Activated T-cell treated with anti-CD3 and anti-CD28 coated beads, Interleukin-2, amount 50 U/mL, for 72 hours (primary cell): ENCODE results near the gene DIP2C. TPM values are rescaled to one million over a fixed set of nuclear protein-coding genes. Genes with fewer than 3 reads are reported as not detected.

Source experiments
- ATAC-seq, 2 donors: fragments of 150-1000 bp; cut with Tn5 transposase; replicated peaks in 1 of 2; 2 replicates each; pipeline ENCODE4 v1.10.0; 2021; ENCODE audit warnings: moderate library complexity in 2 of 2, mild to moderate bottlenecking in 1 of 2
- DNase-seq, 2 donors: peaks; one replicate each; pipeline ENCODE4 v3.0.0; 2021 to 2022; ENCODE audit warnings: mixed read lengths in 1 of 2
- H3K27ac Mint-ChIP-seq: one replicate; pipeline ENCODE4 v1.8.0; 2022; ENCODE audit warnings: mild to moderate bottlenecking, moderate library complexity, mixed read lengths
- H3K27me3 Mint-ChIP-seq: one replicate; pipeline ENCODE4 v1.8.0; 2022; ENCODE audit warnings: low read depth, mixed read lengths
- H3K36me3 Mint-ChIP-seq, 2 donors: one replicate each; pipeline ENCODE4 v1.8.0; 2022; ENCODE audit warnings: mixed read lengths in 2 of 2, mild to moderate bottlenecking in 1 of 2; ENCODE audit not compliant: insufficient read depth in 2 of 2
- H3K4me1 Mint-ChIP-seq: one replicate; pipeline ENCODE4 v1.8.0; 2022; ENCODE audit warnings: low read depth, mixed read lengths
- H3K4me3 Mint-ChIP-seq, 2 donors: one replicate each; pipeline ENCODE4 v1.8.0; 2022; ENCODE audit warnings: mild to moderate bottlenecking in 2 of 2, mixed read lengths in 2 of 2, moderate library complexity in 2 of 2
- H3K9me3 Mint-ChIP-seq, 2 donors: one replicate each; pipeline ENCODE4 v1.8.0; 2022; ENCODE audit warnings: mixed read lengths in 2 of 2
- total RNA-seq, 2 donors: library from RNA; stranded (reverse); gene quantifications; one replicate each; pipeline ENCODE4 v1.2.3, GENCODE V29; 2022

The DIP2C gene
- total RNA-seq, 2 donors from 2014 or later, result 0.70 to 1.6 TPM

GRCh38 chr10:246431-246830, 443.0 kb downstream of the DIP2C start:
- H3K4me3 Mint-ChIP-seq, result no peak overlapping the region
- no peaks in the 10 kb centered on the region for H3K4me1 Mint-ChIP-seq
- no peaks in the 10 kb centered on the region for H3K9me3 Mint-ChIP-seq
- ATAC-seq, result no peak
- no peak for DNase-seq
- H3K36me3 Mint-ChIP-seq, result peaks cover 9 to 14% of the 10 kb centered on the region in 2 donors
- no peaks in the 10 kb centered on the region for H3K27me3 Mint-ChIP-seq
- no peak overlapping the region for H3K27ac Mint-ChIP-seq

GRCh38 chr10:244227-244626, 445.2 kb downstream of the DIP2C start:
- Mint-ChIP-seq H3K9me3 (no peaks in the 10 kb centered on the region), H3K4me3 (no peak overlapping the region), H3K36me3 (peaks cover 5 to 13% of the 10 kb centered on the region in 2 donors), H3K27me3 (no peaks in the 10 kb centered on the region), H3K27ac (no peak overlapping the region), H3K4me1 (no peaks in the 10 kb centered on the region)
- no peak for DNase-seq
- ATAC-seq, result no peak

DNA sequence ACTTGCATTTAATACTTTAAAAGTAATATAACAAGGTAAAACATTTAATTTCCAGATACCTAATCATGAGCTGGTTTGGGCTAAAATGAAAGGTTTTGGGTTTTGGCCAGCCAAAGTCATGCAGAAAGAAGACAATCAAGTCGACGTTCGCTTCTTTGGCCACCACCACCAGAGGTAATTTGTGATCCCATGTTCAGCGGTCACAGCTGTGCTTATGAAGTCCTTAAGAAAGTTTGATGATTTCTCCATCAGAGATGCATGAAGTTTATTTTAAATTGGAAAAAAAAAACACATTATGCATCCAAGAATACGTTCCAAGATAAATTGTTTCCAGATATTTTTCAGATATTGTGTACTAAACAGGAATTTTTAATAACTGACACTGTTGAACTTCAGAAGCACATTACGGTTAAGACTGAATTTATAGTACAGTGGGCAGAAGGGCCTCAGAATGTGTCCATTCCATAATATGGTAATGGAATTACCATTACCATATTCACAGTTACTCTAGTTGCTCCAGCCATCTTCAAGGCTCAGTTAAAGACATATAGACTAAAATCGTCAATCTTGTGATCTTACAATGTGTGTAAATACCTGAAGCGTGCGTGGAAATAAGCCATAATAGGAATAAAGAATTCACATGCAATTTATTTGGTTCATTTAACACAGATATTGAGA, 447.4 kb downstream of the DIP2C start:
- H3K9me3 Mint-ChIP-seq, result no peaks in the 10 kb centered on the region
- no peak overlapping the region for H3K4me3 Mint-ChIP-seq
- H3K4me1 Mint-ChIP-seq, result no peaks in the 10 kb centered on the region
- DNase-seq (no peak), ATAC-seq (no peak)
- H3K27ac Mint-ChIP-seq, result no peak overlapping the region
- peaks cover 0 to 4% of the 10 kb centered on the region in 2 donors for H3K36me3 Mint-ChIP-seq
- H3K27me3 Mint-ChIP-seq, result no peaks in the 10 kb centered on the region

DNA sequence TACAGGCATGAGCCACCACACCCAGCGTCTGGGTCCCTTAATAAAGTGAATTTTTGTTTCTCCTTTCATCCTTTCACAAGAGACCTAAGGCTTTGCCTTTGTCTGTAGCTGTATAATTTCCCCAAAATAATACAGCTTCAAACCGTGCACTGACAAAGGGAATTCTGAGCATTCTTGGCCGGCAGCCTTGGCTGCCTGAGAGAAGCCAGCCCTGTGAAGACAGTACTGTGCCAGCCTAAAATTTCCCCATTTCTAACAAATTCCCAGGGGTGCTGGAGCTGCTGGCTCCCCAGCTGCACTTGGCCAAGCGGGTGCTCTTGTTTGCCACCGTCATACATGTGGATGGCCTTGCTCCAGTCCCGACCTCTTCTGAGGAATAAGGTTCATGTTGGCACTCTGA, 448.0 kb downstream of the DIP2C start:
- ATAC-seq (no peak), DNase-seq (no peak)
- no peaks in the 10 kb centered on the region for H3K36me3 Mint-ChIP-seq
- H3K4me3 Mint-ChIP-seq, result no peak overlapping the region
- no peaks in the 10 kb centered on the region for H3K27me3 Mint-ChIP-seq
- H3K4me1 Mint-ChIP-seq, result no peaks in the 10 kb centered on the region
- no peaks in the 10 kb centered on the region for H3K9me3 Mint-ChIP-seq
- no peak overlapping the region for H3K27ac Mint-ChIP-seq

DNA sequence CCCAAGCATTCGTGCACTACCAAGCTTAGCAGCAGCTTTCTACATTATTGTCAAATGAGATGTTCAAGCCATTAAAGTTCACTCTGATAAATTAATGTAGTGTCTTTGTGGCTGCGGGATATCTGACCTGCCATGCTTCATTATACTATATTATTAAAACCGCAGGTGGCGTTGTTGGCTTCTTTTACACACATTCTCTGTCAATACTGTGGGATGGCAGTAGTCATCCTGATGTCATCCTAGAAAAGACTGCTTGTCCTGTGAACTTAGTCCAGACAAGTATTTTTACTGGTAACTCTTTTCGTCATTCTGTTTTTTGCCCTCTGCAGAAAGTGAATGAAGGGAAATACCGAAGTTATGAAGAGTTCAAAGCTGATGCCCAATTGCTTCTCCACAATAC, 450.4 kb downstream of the DIP2C start:
- Mint-ChIP-seq H3K4me3 (no peak overlapping the region), H3K4me1 (no peaks in the 10 kb centered on the region), H3K36me3 (no peaks in the 10 kb centered on the region), H3K27me3 (no peaks in the 10 kb centered on the region), H3K27ac (no peak overlapping the region), H3K9me3 (no peaks in the 10 kb centered on the region)
- DNase-seq, result no peak
- no peak for ATAC-seq

DNA sequence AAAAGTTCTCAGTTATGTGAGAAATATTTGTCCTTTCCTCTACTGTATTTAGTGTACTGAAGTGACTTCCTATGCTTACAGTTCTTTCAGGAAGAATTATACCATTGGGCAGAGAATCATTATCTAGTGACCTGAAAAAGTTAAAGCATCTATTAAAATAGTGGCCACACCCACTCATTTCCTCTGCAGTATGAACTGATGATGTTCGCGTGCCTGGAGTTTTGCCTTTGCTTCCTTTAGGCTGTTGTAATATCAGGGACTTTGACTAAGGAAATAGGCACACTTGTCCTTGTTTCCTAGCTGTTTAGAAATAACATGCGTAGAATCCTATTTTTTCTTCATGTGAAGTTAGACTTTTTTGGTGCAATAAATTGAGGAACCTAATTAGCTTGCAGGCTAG, 453.6 kb downstream of the DIP2C start:
- no peak overlapping the region for H3K4me3 Mint-ChIP-seq
- no peaks in the 10 kb centered on the region for H3K36me3 Mint-ChIP-seq
- no peaks in the 10 kb centered on the region for H3K9me3 Mint-ChIP-seq
- H3K4me1 Mint-ChIP-seq, result no peaks in the 10 kb centered on the region
- DNase-seq (no peak), ATAC-seq (no peak)
- H3K27ac Mint-ChIP-seq, result no peak overlapping the region
- H3K27me3 Mint-ChIP-seq, result no peaks in the 10 kb centered on the region

GRCh38 chr10:234708-235406, 454.6 kb downstream of the DIP2C start:
- no peak overlapping the region for H3K4me3 Mint-ChIP-seq
- ATAC-seq, result no peak
- no peak for DNase-seq
- H3K36me3 Mint-ChIP-seq, result no peaks in the 10 kb centered on the region
- H3K9me3 Mint-ChIP-seq, result no peaks in the 10 kb centered on the region
- H3K27me3 Mint-ChIP-seq, result no peaks in the 10 kb centered on the region
- no peak overlapping the region for H3K27ac Mint-ChIP-seq
- no peaks in the 10 kb centered on the region for H3K4me1 Mint-ChIP-seq

DNA sequence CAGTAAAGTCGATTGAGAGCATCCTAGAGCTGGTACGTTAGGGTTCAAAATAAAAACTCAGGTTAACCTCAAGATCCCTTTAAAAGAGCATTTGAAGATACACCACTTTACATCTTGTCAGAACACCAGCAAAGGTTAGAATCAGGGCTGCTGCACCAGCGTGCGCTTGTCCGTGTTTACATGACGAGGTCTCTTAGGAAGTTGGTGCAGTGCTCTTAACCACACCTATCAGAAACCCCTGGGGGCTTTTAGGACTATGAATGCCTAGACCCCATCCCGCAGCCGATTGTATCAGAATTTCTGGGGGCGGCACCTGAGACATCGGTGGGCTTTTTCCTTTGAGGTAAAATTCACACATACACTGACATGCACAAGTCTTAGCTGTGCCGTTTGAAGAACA, 456.6 kb downstream of the DIP2C start:
- no peak for DNase-seq
- Mint-ChIP-seq H3K36me3 (no peaks in the 10 kb centered on the region), H3K4me3 (no peak overlapping the region), H3K27ac (no peak overlapping the region), H3K9me3 (no peaks in the 10 kb centered on the region), H3K4me1 (no peaks in the 10 kb centered on the region), H3K27me3 (no peaks in the 10 kb centered on the region)
- ATAC-seq, result no peak

DNA sequence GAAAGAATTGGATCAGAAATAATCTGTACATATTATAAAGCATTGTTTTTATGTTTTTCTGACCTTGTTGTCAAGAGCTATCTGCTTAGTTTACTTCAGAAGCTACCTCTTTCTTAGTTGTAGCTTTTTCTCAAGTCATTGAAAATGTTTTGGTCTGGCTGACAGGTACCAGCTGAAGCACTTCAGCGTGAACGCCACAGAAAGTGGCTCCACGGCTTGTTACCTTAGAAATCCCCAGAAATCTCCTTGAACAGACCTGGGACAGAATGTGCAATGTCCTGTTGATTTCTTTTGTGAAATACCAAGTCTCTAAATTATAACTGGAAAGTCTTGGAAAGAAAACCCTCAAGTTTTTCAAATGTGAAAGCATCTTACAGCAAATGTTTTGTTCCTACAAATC, 457.4 kb downstream of the DIP2C start:
- H3K27ac Mint-ChIP-seq, result no peak overlapping the region
- H3K4me3 Mint-ChIP-seq, result no peak overlapping the region
- H3K4me1 Mint-ChIP-seq, result no peaks in the 10 kb centered on the region
- no peaks in the 10 kb centered on the region for H3K36me3 Mint-ChIP-seq
- DNase-seq (no peak), ATAC-seq (no peak)
- no peaks in the 10 kb centered on the region for H3K27me3 Mint-ChIP-seq
- H3K9me3 Mint-ChIP-seq, result no peaks in the 10 kb centered on the region

DNA sequence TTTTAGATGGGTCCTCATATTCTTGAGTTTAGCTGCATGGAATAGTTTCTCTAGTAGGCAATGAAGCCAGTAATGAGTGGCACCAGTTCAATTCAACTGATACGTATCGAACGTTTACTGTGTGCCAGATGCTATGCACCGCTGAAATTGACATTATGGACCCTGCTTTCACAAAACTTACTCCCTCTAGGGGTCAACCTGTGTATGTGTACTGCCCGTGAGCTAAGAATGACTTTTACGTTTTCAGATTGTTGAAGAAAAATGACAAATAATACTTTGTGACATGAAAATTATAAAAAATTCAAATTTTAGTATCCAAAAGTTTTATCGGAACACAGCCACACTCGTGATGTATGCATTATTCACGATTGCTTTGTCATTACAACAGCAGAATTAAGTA, 458.7 kb downstream of the DIP2C start:
- no peak overlapping the region for H3K27ac Mint-ChIP-seq
- H3K27me3 Mint-ChIP-seq, result no peaks in the 10 kb centered on the region
- DNase-seq (no peak), ATAC-seq (no peak)
- H3K9me3 Mint-ChIP-seq, result no peaks in the 10 kb centered on the region
- H3K36me3 Mint-ChIP-seq, result no peaks in the 10 kb centered on the region
- H3K4me3 Mint-ChIP-seq, result no peak overlapping the region
- no peaks in the 10 kb centered on the region for H3K4me1 Mint-ChIP-seq

- H3K27me3 Mint-ChIP-seq, result no peaks in the 10 kb centered on the region
- peaks cover 2% of the 10 kb centered on the region for H3K4me1 Mint-ChIP-seq
- ATAC-seq (no peak), DNase-seq (no peak)
- peak overlapping the region in 1 of 2 donors; percentile 8 for H3K4me3 Mint-ChIP-seq
- H3K9me3 Mint-ChIP-seq, result no peaks in the 10 kb centered on the region
- H3K27ac Mint-ChIP-seq, result peak overlapping the region; percentile 57
- H3K36me3 Mint-ChIP-seq, result no peaks in the 10 kb centered on the region
These were observed 461.1 kb downstream of the DIP2C start for GRCh38 chr10:228366-228765.

DNA sequence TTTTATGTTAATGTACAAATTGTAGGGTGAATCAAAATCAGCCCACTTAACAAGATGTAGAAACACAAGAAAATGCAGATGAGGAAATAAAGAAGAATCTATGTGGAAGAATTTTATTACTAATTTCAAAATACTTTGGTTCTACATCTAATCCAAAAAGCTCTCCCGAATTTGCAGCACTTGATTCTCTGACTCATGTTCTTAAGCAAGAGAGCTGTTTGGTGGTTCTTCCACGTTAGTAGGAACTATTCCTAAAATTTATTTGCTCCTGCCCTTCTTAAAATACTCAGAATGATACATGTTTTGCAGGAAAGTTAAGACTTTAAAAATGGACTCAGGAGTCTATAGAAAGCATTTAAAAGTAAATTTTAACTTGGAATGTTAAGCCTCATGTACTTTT, 462.5 kb downstream of the DIP2C start:
- Mint-ChIP-seq H3K36me3 (no peaks in the 10 kb centered on the region), H3K27ac (no peak overlapping the region), H3K4me3 (no peak overlapping the region), H3K27me3 (no peaks in the 10 kb centered on the region), H3K9me3 (no peaks in the 10 kb centered on the region), H3K4me1 (peaks cover 7% of the 10 kb centered on the region)
- ATAC-seq (no peak), DNase-seq (no peak)

DNA sequence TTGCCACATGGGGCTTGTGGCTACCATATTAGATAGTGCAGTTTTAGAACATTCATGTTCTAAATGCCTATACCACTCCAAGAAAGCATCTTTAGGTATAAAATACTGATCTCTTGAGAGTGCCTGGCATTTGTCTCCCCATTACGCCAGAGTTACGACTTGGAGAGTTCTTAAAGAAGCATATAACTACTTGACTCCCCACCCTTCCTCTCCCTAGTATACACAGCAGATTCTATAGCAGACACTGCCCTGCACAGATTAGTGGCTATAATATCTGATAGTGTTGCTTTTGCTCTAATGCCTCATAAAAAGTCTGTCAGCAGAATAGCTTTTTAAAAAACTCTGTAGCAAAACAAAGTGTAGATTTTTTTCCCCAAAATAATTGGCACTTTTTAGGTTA, 463.4 kb downstream of the DIP2C start:
- no peaks in the 10 kb centered on the region for H3K9me3 Mint-ChIP-seq
- H3K27ac Mint-ChIP-seq, result no peak overlapping the region
- no peak for ATAC-seq
- no peaks in the 10 kb centered on the region for H3K36me3 Mint-ChIP-seq
- no peaks in the 10 kb centered on the region for H3K27me3 Mint-ChIP-seq
- peaks cover 13% of the 10 kb centered on the region for H3K4me1 Mint-ChIP-seq
- no peak overlapping the region for H3K4me3 Mint-ChIP-seq
- no peak for DNase-seq

- ATAC-seq, result no peak
- Mint-ChIP-seq H3K4me1 (peaks cover 17% of the 10 kb centered on the region), H3K27ac (no peak overlapping the region), H3K27me3 (no peaks in the 10 kb centered on the region), H3K4me3 (no peak overlapping the region), H3K36me3 (no peaks in the 10 kb centered on the region), H3K9me3 (no peaks in the 10 kb centered on the region)
- no peak for DNase-seq
These were observed 464.9 kb downstream of the DIP2C start for GRCh38 chr10:224571-224970.
